HepG2 (cell line): ENCODE measurements around the gene PXMP4. TPM values are rescaled to one million over a fixed set of nuclear protein-coding genes. Genes with fewer than 3 reads are reported as not detected.

Source experiments
- ARID5B ChIP-seq: IDR thresholded peaks from 2 replicates; pipeline ENCODE4 v1.4.0; 2020; ENCODE audit warnings: mild to moderate bottlenecking, missing genetic modification reagents
- CENPX ChIP-seq: sonication (generic); formaldehyde crosslinking; IDR thresholded peaks from 2 replicates; pipeline ENCODE4 v1.9.0; 2021; ENCODE audit warnings: mild to moderate bottlenecking, missing genetic modification reagents, moderate library complexity
- ESRRA ChIP-seq: sonication (generic); formaldehyde crosslinking; IDR thresholded peaks from 2 replicates; pipeline ENCODE4 v1.5.1; 2020; ENCODE audit warnings: mild to moderate bottlenecking, low read depth, missing genetic modification reagents
- ETV5 ChIP-seq: IDR thresholded peaks from 2 replicates; pipeline ENCODE4 v1.6.1; 2018; ENCODE audit warnings: missing biosample characterization, missing genetic modification reagents, inconsistent platforms, borderline replicate concordance
- FOXC1 ChIP-seq: sonication (generic); formaldehyde crosslinking; IDR thresholded peaks from 2 replicates; pipeline ENCODE4 v1.8.0; 2022; ENCODE audit warnings: mild to moderate bottlenecking, missing genetic modification reagents, borderline replicate concordance
- HNF4G ChIP-seq, 2 experiments: sonication (generic) in 1 of 2; formaldehyde crosslinking in 1 of 2; IDR thresholded peaks; 2 replicates each; pipeline versions ENCODE4 v1.4.0 to v1.6.1; 2011 to 2020; ENCODE audit warnings: borderline replicate concordance in 2 of 2, low read depth in 2 of 2, mild to moderate bottlenecking in 2 of 2, low read length in 1 of 2, missing genetic modification reagents in 1 of 2, moderate library complexity in 1 of 2
- NCOA1 ChIP-seq: sonication (generic); formaldehyde crosslinking; IDR thresholded peaks from 2 replicates; pipeline ENCODE4 v1.9.0; 2021; ENCODE audit warnings: missing genetic modification reagents
- PITX1 ChIP-seq: sonication (generic); formaldehyde crosslinking; IDR thresholded peaks from 2 replicates; pipeline ENCODE4 v1.5.1; 2020; ENCODE audit warnings: mild to moderate bottlenecking, missing genetic modification reagents
- PRDM10 ChIP-seq: sonication (generic); formaldehyde crosslinking; IDR thresholded peaks from 2 replicates; pipeline ENCODE4 v1.4.0; 2020; ENCODE audit warnings: low read depth, missing genetic modification reagents
- SMC3 ChIP-seq: IDR thresholded peaks from 2 replicates; pipeline ENCODE4 v1.6.1; 2011; ENCODE audit warnings: low read length, improper control_type of control experiment
- TCF7 ChIP-seq: sonication (generic); IDR thresholded peaks from 2 replicates; pipeline ENCODE4 v1.6.1; 2016; ENCODE audit warnings: antibody characterized with exemption, low read depth
- TEAD3 ChIP-seq: optimal IDR thresholded peaks from 2 replicates; pipeline ENCODE3; 2016; ENCODE audit warnings: borderline replicate concordance
- XRCC5 ChIP-seq: fragments of 200-400 bp; formaldehyde crosslinking; optimal IDR thresholded peaks from 2 replicates; pipeline ENCODE3; 2017; ENCODE audit warnings: mild to moderate bottlenecking, low read length
- ZNF251 ChIP-seq: sonication (generic); formaldehyde crosslinking; IDR thresholded peaks from 2 replicates; pipeline ENCODE4 v1.9.0; 2021; ENCODE audit warnings: mild to moderate bottlenecking, missing genetic modification reagents
- ZNF720 ChIP-seq: sonication (generic); formaldehyde crosslinking; IDR thresholded peaks from 2 replicates; pipeline ENCODE4 v1.4.0; 2020; ENCODE audit warnings: missing genetic modification reagents
- polyA plus RNA-seq, 8 experiments: library from polyadenylated mRNA; depleted of rRNA in 3 of 8; stranded (reverse) in 7 of 8; unstranded in 1 of 8; fragments of >200 nt; fragmentation: Illumina TruSeq in 4 of 8; extraction: Trizol in 4 of 8; gene quantifications; 2 replicates each; pipeline versions ENCODE4 v1.2.1 to v1.2.3, GENCODE V29; 2011 to 2016; ENCODE audit warnings: low read depth in 4 of 8, missing spikeins in 1 of 8, mixed read lengths in 1 of 8; ENCODE audit not compliant: insufficient read depth in 1 of 8
- total RNA-seq, 5 experiments: library from RNA; depleted of rRNA; stranded (reverse); fragments of >200 nt; fragmentation: Illumina TruSeq; extraction: Trizol; gene quantifications; 2 replicates each; pipeline ENCODE4 v1.2.3, GENCODE V29; 2016; ENCODE audit warnings: low read depth in 1 of 5
- TF ChIP-seq, protein P1 (sequence below): sonication (generic); formaldehyde crosslinking; IDR thresholded peaks from 2 replicates; pipeline ENCODE4 v1.5.0; 2020; ENCODE audit warnings: mild to moderate bottlenecking, missing genetic modification reagents
- TF ChIP-seq, protein P2 (sequence below): sonication (generic); formaldehyde crosslinking; IDR thresholded peaks from 2 replicates; pipeline ENCODE4 v1.4.0; 2020; ENCODE audit warnings: missing genetic modification reagents
- TF ChIP-seq, protein P3 (sequence below): IDR thresholded peaks from 2 replicates; pipeline ENCODE4 v1.6.1; 2012; ENCODE audit warnings: low read depth, low read length, improper control_type of control experiment

PXMP4 gene
- total and polyA plus RNA-seq, 2 of the 13 experiments (the other 11 are each of a cell fraction or from before 2014, with no cell fraction given) = not detected

- TF ChIP-seq, protein P1, sequence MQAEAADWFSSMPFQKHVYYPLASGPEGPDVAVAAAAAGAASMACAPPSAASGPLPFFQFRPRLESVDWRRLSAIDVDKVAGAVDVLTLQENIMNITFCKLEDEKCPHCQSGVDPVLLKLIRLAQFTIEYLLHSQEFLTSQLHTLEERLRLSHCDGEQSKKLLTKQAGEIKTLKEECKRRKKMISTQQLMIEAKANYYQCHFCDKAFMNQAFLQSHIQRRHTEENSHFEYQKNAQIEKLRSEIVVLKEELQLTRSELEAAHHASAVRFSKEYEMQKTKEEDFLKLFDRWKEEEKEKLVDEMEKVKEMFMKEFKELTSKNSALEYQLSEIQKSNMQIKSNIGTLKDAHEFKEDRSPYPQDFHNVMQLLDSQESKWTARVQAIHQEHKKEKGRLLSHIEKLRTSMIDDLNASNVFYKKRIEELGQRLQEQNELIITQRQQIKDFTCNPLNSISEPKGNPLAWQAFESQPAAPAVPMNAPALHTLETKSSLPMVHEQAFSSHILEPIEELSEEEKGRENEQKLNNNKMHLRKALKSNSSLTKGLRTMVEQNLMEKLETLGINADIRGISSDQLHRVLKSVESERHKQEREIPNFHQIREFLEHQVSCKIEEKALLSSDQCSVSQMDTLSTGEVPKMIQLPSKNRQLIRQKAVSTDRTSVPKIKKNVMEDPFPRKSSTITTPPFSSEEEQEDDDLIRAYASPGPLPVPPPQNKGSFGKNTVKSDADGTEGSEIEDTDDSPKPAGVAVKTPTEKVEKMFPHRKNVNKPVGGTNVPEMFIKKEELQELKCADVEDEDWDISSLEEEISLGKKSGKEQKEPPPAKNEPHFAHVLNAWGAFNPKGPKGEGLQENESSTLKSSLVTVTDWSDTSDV (CRISPR knock-in tag) = no peak
- TF ChIP-seq ZNF251 (CRISPR knock-in tag) = no peak
- no peak for TF ChIP-seq SMC3
- TF ChIP-seq ETV5 (CRISPR knock-in tag) = peak; percentile 73; the same call in 1 of the 2 replicates
- TF ChIP-seq HNF4G (IDR thresholded peaks at IDR 0.05; ENCODE audit: borderline replicate concordance, low read depth, low read length) = no peak
- no peak for TF ChIP-seq HNF4G (CRISPR knock-in tag; IDR thresholded peaks at IDR 0.05; ENCODE audit: borderline replicate concordance, low read depth)
- TF ChIP-seq, protein P2, sequence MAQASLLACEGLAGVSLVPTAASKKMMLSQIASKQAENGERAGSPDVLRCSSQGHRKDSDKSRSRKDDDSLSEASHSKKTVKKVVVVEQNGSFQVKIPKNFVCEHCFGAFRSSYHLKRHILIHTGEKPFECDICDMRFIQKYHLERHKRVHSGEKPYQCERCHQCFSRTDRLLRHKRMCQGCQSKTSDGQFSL (CRISPR knock-in tag) = no peak
- TF ChIP-seq CENPX (CRISPR knock-in tag) = no peak
- no peak for TF ChIP-seq NCOA1 (CRISPR knock-in tag)
- no peak for TF ChIP-seq PITX1 (CRISPR knock-in tag)
- no peak for TF ChIP-seq ZNF720
- no peak for TF ChIP-seq PRDM10
- peak; percentile 25 for TF ChIP-seq TEAD3 (CRISPR knock-in tag)
- TF ChIP-seq FOXC1 (CRISPR knock-in tag) = no peak
- no peak for TF ChIP-seq XRCC5
- TF ChIP-seq, protein P3, sequence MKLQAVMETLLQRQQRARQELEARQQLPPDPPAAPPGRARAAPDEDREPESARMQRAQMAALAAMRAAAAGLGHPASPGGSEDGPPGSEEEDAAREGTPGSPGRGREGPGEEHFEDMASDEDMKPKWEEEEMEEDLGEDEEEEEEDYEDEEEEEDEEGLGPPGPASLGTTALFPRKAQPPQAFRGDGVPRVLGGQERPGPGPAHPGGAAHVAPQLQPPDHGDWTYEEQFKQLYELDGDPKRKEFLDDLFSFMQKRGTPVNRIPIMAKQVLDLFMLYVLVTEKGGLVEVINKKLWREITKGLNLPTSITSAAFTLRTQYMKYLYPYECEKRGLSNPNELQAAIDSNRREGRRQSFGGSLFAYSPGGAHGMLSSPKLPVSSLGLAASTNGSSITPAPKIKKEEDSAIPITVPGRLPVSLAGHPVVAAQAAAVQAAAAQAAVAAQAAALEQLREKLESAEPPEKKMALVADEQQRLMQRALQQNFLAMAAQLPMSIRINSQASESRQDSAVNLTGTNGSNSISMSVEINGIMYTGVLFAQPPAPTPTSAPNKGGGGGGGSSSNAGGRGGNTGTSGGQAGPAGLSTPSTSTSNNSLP = no peak
- no peak for TF ChIP-seq ESRRA (CRISPR knock-in tag)
- peak; percentile 46 for TF ChIP-seq ARID5B (CRISPR knock-in tag)
- peak; percentile 89 for TF ChIP-seq TCF7
Measured at GRCh38 chr20:33689973-33690372, 30.1 kb downstream of the PXMP4 start (continued).
